Renal pelvis (tissue), 4 donors: Measurements from ENCODE around the gene LRP1. TPM values are rescaled to one million over a fixed set of nuclear protein-coding genes. Genes with fewer than 3 reads are reported as not detected.
A peak's percentile ranks its signal among the peaks of the same experiment; 100 is the strongest.

Source experiments
- DNase-seq: peaks from one replicate; pipeline ENCODE4 v3.0.0-alpha.2; 2013
- polyA plus RNA-seq, 3 donors: library from polyadenylated mRNA; unstranded; fragments of 120-200 nt; gene quantifications; one replicate each; pipeline ENCODE4 v1.2.1, GENCODE V29; 2013; ENCODE audit not compliant: insufficient read length in 3 of 3

LRP1 gene
- polyA plus RNA-seq, 3 donors: 70.4 to 103 (median 83.3) TPM

DNA sequence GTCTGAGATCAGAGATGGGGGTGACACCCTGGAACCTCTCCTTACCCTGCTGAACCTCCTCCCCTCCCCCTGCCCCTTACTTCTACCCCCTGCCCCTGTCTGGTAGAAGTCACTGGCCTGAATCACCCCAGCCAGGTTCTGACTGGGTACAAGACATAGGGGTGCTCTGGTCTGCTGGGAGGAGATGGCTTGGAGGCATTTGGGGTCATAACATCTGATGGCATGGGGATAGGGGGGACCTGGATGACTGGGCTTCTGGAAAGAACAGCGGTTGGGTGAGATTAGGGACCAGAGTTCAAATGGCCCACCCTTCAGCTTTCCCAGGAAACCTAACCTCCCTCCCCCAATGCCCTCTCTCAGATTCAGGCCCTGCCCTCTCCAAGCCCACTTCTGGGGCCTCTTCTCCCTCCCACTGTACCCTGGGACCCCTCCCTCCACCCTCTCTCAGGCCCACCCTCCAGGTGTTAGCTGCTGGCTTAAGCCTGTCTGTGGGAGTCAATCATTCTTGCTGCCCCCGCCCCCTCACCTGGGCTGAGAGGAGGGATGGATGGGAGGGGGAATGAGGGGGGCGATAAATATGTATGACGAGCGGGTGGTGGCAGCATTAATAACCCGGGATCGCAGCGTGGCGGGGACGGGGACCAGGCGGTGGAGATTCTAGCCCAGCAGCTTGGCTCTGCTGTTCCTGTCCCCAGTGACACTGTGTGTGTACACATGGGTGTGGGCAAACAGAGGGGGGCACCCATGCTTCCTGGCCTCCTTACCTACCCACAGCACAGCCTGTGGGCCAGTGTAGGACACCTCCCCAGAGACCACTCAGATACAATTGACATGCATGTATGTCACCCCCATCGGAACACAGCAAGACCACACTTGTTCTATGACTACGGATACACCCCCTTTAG lies 94.3 kb downstream of the LRP1 start:
- no peak for DNase-seq

DNA sequence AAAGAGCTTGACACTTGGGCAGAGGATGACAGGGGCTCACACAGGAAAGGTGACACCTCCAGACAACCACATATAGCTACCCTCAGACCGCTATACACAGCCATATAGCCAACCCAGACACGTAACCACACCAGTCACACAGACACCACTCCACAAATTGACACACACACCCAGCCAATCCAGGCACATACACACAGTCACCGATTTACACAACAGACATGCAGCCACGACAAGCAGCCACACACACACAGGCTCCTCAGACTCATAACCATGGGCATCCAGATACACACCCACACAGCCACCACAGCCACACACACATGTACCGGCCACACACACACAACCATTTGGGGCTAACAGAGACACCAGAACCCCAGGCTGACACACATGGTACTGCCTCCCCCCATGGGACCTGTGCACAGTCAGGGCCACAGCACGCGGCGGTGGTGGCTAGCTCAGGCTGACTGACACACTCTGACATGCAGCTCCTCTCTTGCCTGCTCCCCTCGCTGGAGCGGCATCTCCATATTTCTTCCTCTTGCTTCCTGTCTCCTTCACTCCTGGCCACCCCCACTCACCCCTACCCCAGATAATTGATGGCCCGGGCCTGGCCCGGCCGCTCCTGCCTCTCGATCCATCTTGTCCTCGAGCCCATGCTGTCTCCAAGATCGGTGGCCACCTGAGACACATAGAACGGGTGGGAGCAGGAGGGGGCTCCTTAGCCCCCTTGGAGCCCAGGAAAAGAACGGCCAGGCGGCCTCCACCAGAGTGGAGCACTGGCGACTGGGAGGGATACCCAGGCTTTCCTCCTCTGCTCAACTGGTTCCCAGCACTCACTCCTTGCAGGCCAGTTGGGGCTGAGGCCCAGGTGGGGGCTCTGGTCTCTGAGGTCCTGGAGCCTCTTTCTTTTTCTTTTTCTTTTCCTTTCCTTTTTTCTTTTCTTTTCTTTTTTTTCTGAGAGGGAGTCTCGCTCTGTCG lies 95.2 kb downstream of the LRP1 start:
- no peak for DNase-seq

DNA sequence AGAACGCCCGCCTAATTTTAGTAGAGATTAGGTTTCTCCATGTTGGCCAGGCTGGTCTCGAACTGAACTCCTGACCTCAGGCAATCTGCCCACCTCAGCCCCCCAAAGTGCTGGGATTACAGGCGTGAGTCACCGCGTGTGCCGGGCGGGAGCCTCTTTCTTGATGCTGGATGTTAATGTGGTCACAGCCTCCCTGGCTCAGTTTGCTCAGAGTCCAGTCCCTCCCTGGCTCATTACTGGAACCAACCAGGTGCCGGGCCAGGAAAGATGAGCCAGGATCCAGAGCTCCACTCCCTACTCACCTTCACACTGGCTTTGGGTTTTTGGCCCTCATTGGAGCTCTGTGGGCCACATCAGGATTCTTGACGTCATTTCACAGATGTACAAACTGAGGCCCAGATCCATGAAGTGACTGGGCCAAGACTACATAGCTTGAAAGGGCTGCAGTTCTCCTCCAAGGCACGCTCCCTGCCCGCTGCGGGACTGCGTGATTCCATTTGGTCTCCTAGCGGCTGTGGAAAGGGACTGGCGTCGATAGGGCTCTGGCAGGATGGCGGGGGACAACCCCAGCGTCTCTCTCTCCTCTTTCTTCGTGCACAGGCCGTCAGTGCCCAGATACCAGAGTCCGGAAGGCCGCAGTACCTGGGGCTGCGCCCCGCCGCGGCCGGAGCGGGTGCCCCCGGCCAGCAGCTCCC lies 96.1 kb downstream of the LRP1 start:
- no peak for DNase-seq

DNA sequence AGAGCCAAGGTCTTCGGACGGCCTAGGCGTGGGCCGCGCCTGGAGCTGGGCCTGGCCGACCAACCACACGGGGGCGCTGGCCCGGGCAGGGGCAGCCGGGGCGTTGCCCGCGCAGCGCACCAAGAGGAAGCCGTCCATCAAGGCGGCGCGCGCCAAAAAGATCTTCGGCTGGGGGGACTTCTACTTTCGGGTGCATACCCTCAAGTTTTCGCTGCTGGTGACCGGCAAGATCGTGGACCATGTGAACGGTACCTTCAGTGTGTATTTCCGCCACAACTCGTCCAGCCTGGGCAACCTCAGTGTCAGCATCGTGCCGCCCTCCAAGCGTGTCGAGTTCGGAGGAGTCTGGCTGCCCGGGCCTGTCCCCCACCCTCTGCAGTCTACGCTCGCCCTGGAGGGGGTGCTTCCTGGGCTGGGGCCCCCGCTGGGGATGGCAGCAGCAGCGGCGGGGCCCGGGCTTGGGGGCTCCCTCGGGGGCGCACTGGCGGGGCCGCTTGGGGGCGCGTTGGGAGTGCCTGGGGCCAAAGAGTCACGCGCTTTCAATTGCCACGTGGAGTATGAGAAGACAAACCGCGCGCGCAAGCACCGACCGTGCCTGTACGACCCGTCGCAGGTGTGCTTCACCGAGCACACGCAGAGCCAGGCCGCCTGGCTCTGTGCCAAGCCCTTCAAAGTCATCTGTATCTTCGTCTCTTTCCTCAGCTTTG lies 96.8 kb downstream of the LRP1 start:
- no peak for DNase-seq

DNA sequence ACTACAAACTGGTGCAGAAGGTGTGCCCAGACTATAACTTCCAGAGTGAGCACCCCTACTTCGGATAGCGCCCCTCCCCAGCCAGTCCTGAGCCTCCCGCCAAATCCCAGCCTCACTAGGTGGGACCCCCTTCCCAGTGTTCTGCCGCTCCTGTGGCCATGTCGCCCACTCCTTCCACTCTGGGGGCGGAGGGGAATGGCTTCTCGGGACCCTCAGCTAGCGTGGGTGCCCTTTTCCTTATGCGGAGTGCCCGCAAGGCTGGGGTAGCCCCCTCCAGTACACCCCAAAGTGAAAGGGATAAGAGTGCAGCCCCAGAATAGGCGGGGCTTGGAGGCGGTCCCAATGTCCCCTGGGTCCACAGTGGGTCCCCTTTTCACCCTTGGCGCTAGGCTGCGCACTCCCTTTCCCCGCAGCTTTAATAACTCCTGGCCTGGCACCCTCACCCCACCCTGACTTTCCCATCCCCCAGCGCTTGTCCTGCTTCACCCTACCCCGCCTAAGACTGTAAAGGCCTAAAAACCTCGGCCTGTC lies 97.5 kb downstream of the LRP1 start:
- DNase-seq: no peak

DNA sequence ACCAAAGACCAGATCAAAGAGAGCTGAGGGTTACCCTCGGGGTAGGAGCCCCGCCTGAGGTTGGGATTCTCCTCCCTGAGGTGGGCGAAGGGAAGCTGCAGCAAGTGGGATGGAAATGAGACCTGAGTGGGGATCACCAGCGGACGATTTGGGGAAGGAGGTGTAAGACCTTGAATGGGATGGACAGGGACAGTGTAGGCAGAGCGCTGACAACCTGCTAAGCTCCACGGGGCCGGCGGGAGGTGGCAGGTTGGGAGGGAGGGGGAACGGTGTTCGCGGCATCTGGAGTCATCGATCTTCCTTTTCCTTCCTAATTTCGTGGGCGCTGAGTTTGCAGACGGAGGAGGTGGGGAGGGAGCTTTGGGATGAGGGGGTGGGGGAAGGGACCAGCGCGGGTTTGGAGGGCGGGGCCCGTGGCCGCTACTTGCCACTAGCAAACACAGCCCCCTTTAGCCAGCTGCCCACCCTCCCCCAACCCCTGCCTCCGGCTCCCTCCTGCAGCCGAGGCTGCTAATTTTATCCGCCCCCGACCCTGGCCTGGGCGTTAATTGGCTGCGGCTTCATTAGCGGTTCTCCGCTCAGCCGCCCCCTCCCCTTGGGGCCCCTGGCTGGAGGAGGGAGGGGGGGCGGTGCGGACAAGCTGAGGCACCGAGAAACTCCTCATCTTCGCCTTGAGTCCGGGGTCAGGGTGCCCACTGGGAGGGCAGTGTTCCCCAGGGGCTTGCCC lies 98.5 kb downstream of the LRP1 start:
- DNase-seq: no peak

DNA sequence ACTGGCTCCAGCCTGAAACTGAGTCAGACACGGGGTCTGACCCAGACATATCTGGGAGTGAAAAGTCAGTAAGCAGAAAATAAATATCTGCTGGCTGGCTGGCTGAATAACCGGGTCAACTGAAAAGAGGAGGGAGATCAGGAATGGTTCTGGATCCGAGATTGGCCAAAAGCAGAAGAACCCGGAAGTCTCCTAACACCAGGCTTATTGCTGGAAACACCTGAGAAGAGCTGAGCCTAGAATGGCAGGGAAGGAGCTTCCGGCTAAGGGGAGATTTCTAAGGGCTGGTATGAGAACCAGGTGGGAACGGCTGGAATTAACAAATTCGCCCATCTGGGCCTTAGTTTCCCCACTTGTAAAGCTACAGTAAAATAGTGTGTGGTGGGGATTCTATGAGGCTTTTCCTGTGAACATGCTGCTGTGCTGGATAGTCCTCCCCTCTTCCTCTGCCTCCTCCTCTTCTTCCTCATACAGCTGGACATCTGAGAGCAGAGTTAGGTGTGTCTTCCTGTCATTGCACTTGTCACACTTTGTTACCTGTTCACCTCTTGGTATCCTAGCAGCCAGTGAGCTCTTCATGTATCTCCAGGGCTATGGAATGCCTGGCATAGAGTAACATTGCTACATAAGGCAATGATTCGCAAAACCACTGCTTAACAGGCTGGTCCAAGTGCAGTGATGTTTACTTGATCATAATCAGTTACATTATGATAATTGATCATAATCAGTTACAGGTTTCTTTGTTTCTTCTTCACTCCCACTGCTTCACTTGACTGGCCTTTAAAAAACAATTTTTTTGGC lies 99.2 kb downstream of the LRP1 start:
- DNase-seq: no peak

DNA sequence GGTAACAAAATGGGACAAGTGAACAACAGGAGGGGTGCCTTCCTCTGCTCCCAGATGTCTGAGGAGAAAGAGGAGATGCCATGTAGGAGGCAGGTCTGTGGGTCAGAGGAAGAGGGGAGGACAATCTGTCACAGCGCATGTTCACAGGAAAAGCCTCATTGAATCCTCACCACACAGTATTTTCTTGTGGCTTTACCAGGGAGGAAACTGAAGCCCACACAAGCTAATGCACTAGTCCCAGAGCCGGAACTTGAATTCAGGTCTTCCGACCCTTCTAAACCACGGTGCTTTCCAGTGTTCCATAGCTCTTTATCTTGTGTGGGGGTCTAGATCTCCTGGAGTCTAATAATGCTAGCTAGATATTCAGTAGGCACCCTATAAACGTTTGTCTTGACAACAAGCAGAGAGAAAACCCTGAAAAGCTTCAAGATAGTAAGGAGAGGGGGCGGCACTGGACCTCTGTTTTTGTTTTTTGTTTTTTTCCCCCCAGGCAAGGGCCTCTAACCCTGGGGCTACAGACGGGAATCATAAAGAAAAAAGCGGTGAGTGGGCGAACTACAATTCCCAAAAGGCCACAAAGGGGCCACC lies 100.9 kb downstream of the LRP1 start:
- DNase-seq: no peak

DNA sequence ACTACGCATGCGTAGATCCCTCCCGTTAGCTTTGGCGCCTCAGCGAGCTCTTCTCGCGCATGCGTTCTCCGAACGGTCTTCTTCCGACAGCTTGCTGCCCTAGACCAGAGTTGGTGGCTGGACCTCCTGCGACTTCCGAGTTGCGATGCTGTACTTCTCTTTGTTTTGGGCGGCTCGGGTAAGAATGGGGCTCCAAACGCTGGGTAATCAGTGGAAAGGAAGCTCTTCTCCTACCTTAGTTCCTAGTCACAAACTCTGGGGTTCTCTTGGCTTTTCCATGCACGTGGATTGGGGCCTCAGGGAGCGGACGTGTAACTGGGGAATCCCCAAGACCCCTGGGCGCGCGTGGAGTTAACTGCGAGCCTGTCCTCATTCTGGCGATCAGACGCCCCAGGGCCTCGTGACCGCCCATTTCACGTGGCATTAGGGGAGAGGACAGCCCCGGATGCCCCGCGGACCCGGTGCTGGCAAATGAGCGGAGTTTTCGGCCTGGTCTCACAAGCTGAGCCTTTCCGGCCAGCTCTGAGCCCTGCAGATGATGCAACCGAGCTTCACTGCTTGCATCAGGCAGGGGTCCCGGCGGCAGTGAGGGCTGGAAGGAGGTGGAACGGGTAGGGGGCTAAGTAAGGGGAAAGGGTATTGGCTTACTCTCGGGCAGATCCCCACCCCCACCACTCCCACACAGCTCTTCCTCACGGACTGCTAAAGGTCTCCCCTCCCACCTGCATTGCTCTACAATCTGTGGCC lies 101.5 kb downstream of the LRP1 start, which contains the start of gene SHMT2:
Gene SHMT2 (plus strand): TSS at position 78 of the 747 bp plus-strand sequence. CDS start 68 bp downstream, at position 146.
- peak; percentile 95 for DNase-seq

DNA sequence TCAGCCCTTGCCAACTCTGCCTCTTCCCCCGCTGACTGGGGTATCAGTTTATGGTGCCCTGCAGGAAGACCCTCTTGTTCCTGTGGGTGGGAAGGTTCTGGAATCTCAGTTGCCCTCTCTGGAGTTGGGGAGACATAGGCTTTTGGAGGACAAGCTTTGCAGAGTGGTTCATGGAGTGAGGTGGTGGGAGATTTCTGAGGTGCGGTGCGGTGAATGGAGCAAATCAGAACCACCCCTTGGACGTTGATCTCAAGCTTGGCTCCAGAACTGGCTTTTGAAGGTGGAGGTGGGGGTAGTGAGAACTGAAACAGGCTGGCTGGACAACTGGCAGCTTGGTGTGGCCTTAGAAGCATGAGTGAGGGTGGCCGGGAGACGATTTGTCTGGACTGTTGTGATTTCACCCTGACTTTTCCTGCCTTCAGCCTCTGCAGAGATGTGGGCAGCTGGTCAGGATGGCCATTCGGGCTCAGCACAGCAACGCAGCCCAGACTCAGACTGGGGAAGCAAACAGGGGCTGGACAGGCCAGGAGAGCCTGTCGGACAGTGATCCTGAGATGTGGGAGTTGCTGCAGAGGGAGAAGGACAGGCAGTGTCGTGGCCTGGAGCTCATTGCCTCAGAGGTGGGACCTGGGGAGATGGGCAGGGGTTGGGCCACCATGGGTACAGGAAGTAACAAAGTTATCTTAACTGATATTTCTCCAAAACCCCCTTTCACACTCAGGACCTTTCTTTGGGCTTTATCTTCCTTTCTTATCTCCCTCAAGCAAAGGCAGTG lies 102.3 kb downstream of the LRP1 start:
- DNase-seq: no peak

DNA sequence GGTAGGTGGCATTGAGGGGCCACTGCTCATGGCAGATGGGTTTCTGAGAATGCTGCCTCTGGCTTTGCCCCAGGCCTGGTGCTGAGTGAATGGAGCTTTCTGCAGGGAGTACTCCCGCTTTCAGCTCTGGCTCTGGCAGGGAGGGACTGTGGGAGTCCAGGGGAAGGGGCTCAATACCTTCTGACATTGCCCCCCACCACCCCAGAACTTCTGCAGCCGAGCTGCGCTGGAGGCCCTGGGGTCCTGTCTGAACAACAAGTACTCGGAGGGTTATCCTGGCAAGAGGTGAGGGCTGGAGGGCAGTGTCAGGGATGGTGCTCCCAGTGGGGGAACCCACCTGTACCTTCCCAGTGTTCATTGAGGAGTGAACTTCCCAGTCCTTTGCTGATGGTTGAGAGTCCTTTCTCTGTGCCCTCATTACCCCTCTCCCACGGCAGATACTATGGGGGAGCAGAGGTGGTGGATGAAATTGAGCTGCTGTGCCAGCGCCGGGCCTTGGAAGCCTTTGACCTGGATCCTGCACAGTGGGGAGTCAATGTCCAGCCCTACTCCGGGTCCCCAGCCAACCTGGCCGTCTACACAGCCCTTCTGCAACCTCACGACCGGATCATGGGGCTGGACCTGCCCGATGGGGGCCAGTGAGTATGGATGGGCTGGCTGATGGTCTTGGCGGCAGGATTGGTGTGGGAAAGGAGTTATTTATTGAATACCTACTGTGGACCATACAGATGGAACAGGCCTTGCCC lies 103.2 kb downstream of the LRP1 start:
- no peak for DNase-seq

DNA sequence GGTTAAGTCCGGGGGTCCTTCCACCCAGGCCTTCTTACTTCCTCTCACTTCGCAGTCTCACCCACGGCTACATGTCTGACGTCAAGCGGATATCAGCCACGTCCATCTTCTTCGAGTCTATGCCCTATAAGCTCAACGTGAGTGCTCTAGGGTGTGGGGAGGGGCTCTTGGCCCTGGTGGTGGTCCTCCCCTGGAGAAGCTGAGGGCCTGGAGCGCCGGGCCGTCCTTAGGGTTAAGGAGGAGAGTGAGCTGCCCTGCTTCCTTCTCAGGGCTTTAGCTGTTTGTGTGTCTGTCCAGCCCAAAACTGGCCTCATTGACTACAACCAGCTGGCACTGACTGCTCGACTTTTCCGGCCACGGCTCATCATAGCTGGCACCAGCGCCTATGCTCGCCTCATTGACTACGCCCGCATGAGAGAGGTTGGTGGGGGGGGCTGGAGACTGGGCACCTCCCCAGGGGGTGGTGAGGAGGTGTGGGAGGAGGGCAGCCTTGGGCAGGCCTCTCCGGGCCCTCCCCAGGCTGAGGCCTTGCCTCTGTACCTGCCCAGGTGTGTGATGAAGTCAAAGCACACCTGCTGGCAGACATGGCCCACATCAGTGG lies 104.0 kb downstream of the LRP1 start:
- no peak for DNase-seq

DNA sequence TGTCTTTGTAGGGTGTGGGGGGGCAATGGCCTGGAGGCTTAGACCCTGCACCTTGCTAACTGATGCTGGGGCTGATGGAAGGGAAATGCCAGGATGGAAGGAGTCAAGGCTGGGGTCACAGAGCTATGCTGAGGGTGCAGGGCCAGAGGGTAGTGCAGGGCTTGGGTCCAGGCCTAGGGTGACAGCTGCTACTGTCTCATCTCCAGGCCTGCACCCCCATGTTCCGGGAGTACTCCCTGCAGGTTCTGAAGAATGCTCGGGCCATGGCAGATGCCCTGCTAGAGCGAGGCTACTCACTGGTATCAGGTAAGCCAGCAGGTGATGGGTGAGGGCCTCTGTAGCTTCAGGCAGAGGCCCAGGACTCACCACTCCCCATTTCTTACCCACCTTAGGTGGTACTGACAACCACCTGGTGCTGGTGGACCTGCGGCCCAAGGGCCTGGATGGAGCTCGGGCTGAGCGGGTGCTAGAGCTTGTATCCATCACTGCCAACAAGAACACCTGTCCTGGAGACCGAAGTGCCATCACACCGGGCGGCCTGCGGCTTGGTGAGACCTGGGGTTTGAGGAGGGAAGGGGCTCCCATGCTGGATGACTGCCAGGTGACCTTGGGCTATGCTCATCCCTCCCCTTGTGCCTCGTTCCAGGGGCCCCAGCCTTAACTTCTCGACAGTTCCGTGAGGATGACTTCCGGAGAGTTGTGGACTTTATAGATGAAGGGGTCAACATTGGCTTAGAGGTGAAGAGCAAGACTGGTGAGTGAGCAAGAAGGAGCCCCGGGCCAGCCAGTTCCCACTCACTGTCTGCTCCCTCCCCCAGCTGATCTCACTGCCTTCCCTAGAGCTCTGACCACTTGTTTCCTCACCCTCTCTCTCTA lies 105.3 kb downstream of the LRP1 start:
- DNase-seq: no peak

DNA sequence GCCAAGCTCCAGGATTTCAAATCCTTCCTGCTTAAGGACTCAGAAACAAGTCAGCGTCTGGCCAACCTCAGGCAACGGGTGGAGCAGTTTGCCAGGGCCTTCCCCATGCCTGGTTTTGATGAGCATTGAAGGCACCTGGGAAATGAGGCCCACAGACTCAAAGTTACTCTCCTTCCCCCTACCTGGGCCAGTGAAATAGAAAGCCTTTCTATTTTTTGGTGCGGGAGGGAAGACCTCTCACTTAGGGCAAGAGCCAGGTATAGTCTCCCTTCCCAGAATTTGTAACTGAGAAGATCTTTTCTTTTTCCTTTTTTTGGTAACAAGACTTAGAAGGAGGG lies 105.9 kb downstream of the LRP1 start:
- no peak for DNase-seq

DNA sequence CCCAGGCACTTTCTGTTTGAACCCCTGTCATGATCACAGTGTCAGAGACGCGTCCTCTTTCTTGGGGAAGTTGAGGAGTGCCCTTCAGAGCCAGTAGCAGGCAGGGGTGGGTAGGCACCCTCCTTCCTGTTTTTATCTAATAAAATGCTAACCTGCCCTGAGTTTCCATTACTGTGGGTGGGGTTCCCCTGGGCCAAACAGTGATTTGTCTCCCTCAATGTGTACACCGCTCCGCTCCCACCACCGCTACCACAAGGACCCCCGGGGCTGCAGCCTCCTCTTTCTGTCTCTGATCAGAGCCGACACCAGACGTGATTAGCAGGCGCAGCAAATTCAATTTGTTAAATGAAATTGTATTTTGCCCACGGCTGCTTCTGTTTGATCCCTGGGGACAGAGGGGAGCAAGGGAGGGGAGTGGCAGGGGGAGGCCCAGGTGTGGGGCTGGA lies 106.3 kb downstream of the LRP1 start:
- no peak for DNase-seq
